ENCODE data around the gene DIPK2A. TPM values are rescaled to one million over a fixed set of nuclear protein-coding genes. Genes with fewer than 3 reads are reported as not detected.
A peak's percentile ranks its signal among the peaks of the same experiment; 100 is the strongest.

DIPK2A gene
- total and polyA plus RNA-seq, 10 donors, result 6.2 to 41.8 (median 23.1) TPM

DNA sequence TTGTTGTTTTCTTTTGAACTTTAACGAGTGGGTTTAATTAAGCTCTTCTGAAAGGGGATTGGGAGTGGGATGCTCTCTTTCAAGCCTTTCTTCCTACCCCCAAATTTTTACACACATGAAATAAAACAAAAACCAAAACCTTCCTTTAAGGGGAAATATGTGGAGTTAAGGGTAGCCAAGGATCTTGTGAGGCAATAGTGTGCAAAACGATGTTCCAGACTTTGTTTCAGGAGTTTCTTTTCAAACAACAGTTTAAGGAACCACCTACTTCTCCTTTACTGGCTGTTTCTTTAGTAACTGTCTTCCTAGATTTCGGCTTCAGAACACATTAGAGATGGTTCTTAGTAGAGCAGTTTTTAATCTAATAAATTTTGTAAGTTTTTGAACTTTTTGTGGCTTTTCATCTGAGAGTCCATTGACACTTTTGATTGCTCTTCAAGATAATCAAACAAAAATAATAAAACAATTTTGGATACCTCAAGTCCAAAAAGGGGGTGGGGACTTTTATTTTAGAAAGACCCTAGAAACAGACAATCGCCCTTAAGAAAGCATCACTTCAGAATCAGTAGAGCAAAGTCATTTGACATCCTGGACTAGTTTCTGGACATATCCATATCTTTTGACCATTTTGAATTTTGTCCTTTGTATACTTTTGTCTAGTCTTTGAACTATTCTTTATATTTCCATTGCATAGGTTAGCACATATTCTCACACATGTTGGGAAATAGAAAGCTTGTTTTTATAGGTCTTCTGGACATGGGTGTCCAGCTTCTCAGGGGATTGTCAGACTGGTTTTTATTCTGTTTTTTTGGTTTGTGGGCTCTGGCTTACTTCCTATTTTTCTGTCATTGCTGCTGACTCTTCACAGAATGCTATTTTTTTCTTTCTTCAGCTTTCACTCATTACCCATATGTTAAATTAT lies 6.0 kb downstream of the DIPK2A start:
- no peaks in the 10 kb centered on the region for H3K9me3 ChIP-seq
- intact Hi-C loops (cut with DNase I; ENCODE audit: low total_unique reads), result no loop called here
- H3K27me3 ChIP-seq (replicated peaks in 1 of 7), result no peaks in the 10 kb centered on the region
- H3K27ac ChIP-seq, result peak overlapping the region in 6 of 8 donors; percentile 27 to 98 (median 52)
- H3K4me3 ChIP-seq, result peak overlapping the region in 1 of 8 donors; percentile 30
- peaks cover 0 to 3% (median 0%) of the 10 kb centered on the region in 6 donors for H3K36me3 ChIP-seq
- TF ChIP-seq POLR2AphosphoS5 (IDR thresholded peaks at IDR 0.05) (no peak), POLR2A (IDR thresholded peaks at IDR 0.05) (no peak)
- TF ChIP-seq, protein P1, sequence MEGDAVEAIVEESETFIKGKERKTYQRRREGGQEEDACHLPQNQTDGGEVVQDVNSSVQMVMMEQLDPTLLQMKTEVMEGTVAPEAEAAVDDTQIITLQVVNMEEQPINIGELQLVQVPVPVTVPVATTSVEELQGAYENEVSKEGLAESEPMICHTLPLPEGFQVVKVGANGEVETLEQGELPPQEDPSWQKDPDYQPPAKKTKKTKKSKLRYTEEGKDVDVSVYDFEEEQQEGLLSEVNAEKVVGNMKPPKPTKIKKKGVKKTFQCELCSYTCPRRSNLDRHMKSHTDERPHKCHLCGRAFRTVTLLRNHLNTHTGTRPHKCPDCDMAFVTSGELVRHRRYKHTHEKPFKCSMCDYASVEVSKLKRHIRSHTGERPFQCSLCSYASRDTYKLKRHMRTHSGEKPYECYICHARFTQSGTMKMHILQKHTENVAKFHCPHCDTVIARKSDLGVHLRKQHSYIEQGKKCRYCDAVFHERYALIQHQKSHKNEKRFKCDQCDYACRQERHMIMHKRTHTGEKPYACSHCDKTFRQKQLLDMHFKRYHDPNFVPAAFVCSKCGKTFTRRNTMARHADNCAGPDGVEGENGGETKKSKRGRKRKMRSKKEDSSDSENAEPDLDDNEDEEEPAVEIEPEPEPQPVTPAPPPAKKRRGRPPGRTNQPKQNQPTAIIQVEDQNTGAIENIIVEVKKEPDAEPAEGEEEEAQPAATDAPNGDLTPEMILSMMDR (IDR thresholded peaks at IDR 0.05 in 8 of 11, conservative IDR thresholded peaks at IDR 0.05 in 3 of 11), result no peak
- no peak for DNase-seq
- peaks cover 29 to 87% (median 64%) of the 10 kb centered on the region in 6 donors for H3K4me1 ChIP-seq
- 26 to 43% (median 37%) methylated on average over 4 of the region's 4 CpGs for WGBS, 5 donors

DNA sequence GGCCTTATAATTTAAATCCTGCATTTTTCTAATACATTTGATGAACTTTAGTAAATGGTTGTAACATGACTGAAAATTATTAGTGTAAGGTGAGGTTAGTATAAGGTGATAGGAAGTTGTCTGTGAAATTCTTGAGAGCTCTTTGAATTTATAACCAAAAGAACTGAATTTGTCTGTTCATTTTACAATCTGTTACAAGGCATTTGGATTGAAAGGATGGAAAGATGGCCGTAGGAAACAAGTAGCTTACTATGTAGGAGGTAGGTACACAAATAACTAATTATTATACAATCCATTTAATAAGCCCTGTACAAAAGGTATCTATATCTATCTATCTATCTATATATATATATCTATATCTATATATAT lies 6.6 kb downstream of the DIPK2A start:
- Histone ChIP-seq H3K27ac (peak overlapping the region in 4 of 8 donors; percentile 27 to 95 (median 52)), H3K4me3 (no peak overlapping the region), H3K27me3 (replicated peaks in 1 of 7) (no peaks in the 10 kb centered on the region), H3K9me3 (peaks cover 0 to 2% (median 0%) of the 10 kb centered on the region in 8 donors), H3K36me3 (peaks cover 0 to 10% (median 0%) of the 10 kb centered on the region in 6 donors), H3K4me1 (peaks cover 29 to 92% (median 64%) of the 10 kb centered on the region in 6 donors)
- intact Hi-C loops (cut with DNase I; ENCODE audit: low total_unique reads), result no loop called here
- 53 to 71% (median 64%) methylated on average over 1 of the region's 1 CpG for WGBS, 5 donors
- TF ChIP-seq POLR2AphosphoS5 (IDR thresholded peaks at IDR 0.05), result no peak
- TF ChIP-seq POLR2A (IDR thresholded peaks at IDR 0.05), result no peak
- TF ChIP-seq, protein P1 (IDR thresholded peaks at IDR 0.05 in 8 of 11, conservative IDR thresholded peaks at IDR 0.05 in 3 of 11), result no peak
- DNase-seq, result no peak

DNA sequence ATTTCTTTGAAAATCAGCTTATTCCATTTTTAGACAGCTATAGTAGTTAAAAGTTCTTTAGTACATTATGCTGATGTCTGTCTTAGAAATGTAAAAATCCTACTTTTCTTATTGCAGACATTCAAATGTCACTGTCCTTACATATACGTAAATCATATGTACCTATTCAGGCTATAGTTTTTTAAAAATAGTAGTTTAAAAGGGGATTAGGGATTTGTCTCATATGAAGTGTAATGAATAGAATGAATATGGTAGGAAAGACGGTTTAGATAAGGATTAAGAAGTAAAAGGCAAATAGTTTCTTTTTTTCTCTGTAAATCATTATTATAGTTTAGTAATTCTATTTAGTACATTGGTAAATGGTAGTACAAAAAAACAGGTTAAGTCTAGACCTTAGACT lies 7.4 kb downstream of the DIPK2A start:
- H3K27ac ChIP-seq, result no peak overlapping the region
- DNase-seq, result no peak
- no peak overlapping the region for H3K4me3 ChIP-seq
- peaks cover 0 to 4% (median 0%) of the 10 kb centered on the region in 8 donors for H3K9me3 ChIP-seq
- H3K4me1 ChIP-seq, result peaks cover 29 to 84% (median 60%) of the 10 kb centered on the region in 6 donors
- intact Hi-C loops (cut with DNase I; ENCODE audit: low total_unique reads), result no loop called here
- WGBS, 5 donors, result 90 to 95% (median 91%) methylated on average over 2 of the region's 2 CpGs
- peaks cover 0 to 10% (median 0%) of the 10 kb centered on the region in 6 donors for H3K36me3 ChIP-seq
- H3K27me3 ChIP-seq (replicated peaks in 1 of 7), result no peaks in the 10 kb centered on the region
- TF ChIP-seq, protein P1 (IDR thresholded peaks at IDR 0.05 in 8 of 11, conservative IDR thresholded peaks at IDR 0.05 in 3 of 11), result no peak
- no peak for TF ChIP-seq POLR2AphosphoS5 (IDR thresholded peaks at IDR 0.05)
- TF ChIP-seq POLR2A (IDR thresholded peaks at IDR 0.05), result no peak

DNA sequence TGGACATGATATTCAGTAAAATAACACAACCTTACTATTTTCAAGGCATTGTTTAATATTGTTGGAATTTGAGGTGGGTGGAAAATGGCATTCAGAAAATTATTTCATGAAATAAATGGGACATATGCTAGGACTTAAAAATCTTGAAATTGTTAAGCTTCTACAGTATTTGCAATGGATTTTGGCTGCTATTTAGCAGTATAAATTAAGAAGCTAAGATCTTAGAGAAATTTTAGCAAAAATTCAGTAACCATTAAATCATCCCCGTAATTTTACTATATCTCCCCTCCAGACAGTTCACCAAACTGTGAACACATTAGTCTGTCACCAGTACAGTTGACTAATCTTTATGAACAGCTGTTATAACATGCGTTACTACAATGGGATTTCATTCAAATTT lies 8.2 kb downstream of the DIPK2A start:
- Histone ChIP-seq H3K36me3 (peaks cover 0 to 10% (median 0%) of the 10 kb centered on the region in 6 donors), H3K27ac (no peak overlapping the region), H3K4me1 (peaks cover 23 to 77% (median 52%) of the 10 kb centered on the region in 6 donors), H3K27me3 (replicated peaks in 1 of 7) (no peaks in the 10 kb centered on the region), H3K4me3 (no peak overlapping the region), H3K9me3 (peaks cover 0 to 4% (median 0%) of the 10 kb centered on the region in 8 donors)
- 82 to 94% (median 92%) methylated on average over 2 of the region's 2 CpGs for WGBS, 5 donors
- no peak for DNase-seq
- TF ChIP-seq POLR2AphosphoS5 (IDR thresholded peaks at IDR 0.05) (no peak), POLR2A (IDR thresholded peaks at IDR 0.05) (no peak)
- TF ChIP-seq, protein P1 (IDR thresholded peaks at IDR 0.05 in 8 of 11, conservative IDR thresholded peaks at IDR 0.05 in 3 of 11), result no peak
- intact Hi-C loops (cut with DNase I; ENCODE audit: low total_unique reads), result no loop called here
